Measurements from ENCODE around the gene CTSE.

CTSE gene

GRCh38 chr1:206013026-206013795 lies 10.5 kb downstream of the CTSE start:
- no peaks in the 10 kb centered on the region for H3K36me3 ChIP-seq (ENCODE audit: control insufficient read depth, insufficient read depth, low read length)
- no peaks in the 10 kb centered on the region for H3K9me3 ChIP-seq (ENCODE audit: control insufficient read depth, low read length)
- no peak overlapping the region for H3K27ac ChIP-seq (ENCODE audit: low read depth, low read length, severe bottlenecking)
- no peaks in the 10 kb centered on the region for H3K4me1 ChIP-seq (ENCODE audit: control insufficient read depth, insufficient read depth, low read length, poor library complexity, severe bottlenecking)
- WGBS, 2 experiments (ENCODE audit: insufficient coverage in 2 of 2) = 88 to 90% methylated on average over 4 to 5 of the region's 6 CpGs
- no peak overlapping the region for H3K4me3 ChIP-seq (ENCODE audit: extremely low read depth, insufficient read depth, low read length, poor library complexity, severe bottlenecking)

- Histone ChIP-seq H3K4me3 (ENCODE audit: extremely low read depth, insufficient read depth, low read length, poor library complexity, severe bottlenecking) (no peak overlapping the region), H3K9me3 (ENCODE audit: control insufficient read depth, low read length) (no peaks in the 10 kb centered on the region), H3K27ac (ENCODE audit: low read depth, low read length, severe bottlenecking) (no peak overlapping the region), H3K36me3 (ENCODE audit: control insufficient read depth, insufficient read depth, low read length) (no peaks in the 10 kb centered on the region), H3K4me1 (ENCODE audit: control insufficient read depth, insufficient read depth, low read length, poor library complexity, severe bottlenecking) (no peaks in the 10 kb centered on the region)
- WGBS, 2 experiments (ENCODE audit: insufficient coverage in 2 of 2) = 82 to 85% methylated on average over 11 to 16 of the region's 17 CpGs
These were observed 11.4 kb downstream of the CTSE start for GRCh38 chr1:206012086-206012859.

GRCh38 chr1:206011057-206011456 lies 12.6 kb downstream of the CTSE start:
- whole genome bisulfite sequencing, 2 experiments (ENCODE audit: insufficient coverage in 2 of 2) = 94 to 100% methylated on average over 5 to 7 of the region's 8 CpGs
- Histone ChIP-seq H3K27ac (ENCODE audit: low read depth, low read length, severe bottlenecking) (no peak overlapping the region), H3K36me3 (ENCODE audit: control insufficient read depth, insufficient read depth, low read length) (no peaks in the 10 kb centered on the region), H3K4me1 (ENCODE audit: control insufficient read depth, insufficient read depth, low read length, poor library complexity, severe bottlenecking) (no peaks in the 10 kb centered on the region), H3K4me3 (ENCODE audit: extremely low read depth, insufficient read depth, low read length, poor library complexity, severe bottlenecking) (no peak overlapping the region), H3K9me3 (ENCODE audit: control insufficient read depth, low read length) (no peaks in the 10 kb centered on the region)

- Histone ChIP-seq H3K27ac (ENCODE audit: low read depth, low read length, severe bottlenecking) (no peak overlapping the region), H3K9me3 (ENCODE audit: control insufficient read depth, low read length) (no peaks in the 10 kb centered on the region), H3K4me1 (ENCODE audit: control insufficient read depth, insufficient read depth, low read length, poor library complexity, severe bottlenecking) (no peaks in the 10 kb centered on the region), H3K36me3 (ENCODE audit: control insufficient read depth, insufficient read depth, low read length) (no peaks in the 10 kb centered on the region), H3K4me3 (ENCODE audit: extremely low read depth, insufficient read depth, low read length, poor library complexity, severe bottlenecking) (no peak overlapping the region)
- 73 to 80% methylated on average over 5 of the region's 5 CpGs for WGBS, 2 experiments (ENCODE audit: insufficient coverage in 2 of 2)
These were observed 13.6 kb downstream of the CTSE start for GRCh38 chr1:206010060-206010459.

- Histone ChIP-seq H3K27ac (ENCODE audit: low read depth, low read length, severe bottlenecking) (no peak overlapping the region), H3K36me3 (ENCODE audit: control insufficient read depth, insufficient read depth, low read length) (no peaks in the 10 kb centered on the region), H3K4me3 (ENCODE audit: extremely low read depth, insufficient read depth, low read length, poor library complexity, severe bottlenecking) (no peak overlapping the region), H3K4me1 (ENCODE audit: control insufficient read depth, insufficient read depth, low read length, poor library complexity, severe bottlenecking) (peaks cover 13% of the 10 kb centered on the region), H3K9me3 (ENCODE audit: control insufficient read depth, low read length) (no peaks in the 10 kb centered on the region)
- WGBS, 2 experiments (ENCODE audit: insufficient coverage in 2 of 2) = 80 to 94% methylated on average over 2 of the region's 4 CpGs
These were observed 16.7 kb downstream of the CTSE start for GRCh38 chr1:206006946-206007345.

- H3K27ac ChIP-seq (ENCODE audit: low read depth, low read length, severe bottlenecking) = no peak overlapping the region
- WGBS, 2 experiments (ENCODE audit: insufficient coverage in 2 of 2) = 86 to 89% methylated on average over 7 to 8 of the region's 8 CpGs
- no peaks in the 10 kb centered on the region for H3K9me3 ChIP-seq (ENCODE audit: control insufficient read depth, low read length)
- no peak overlapping the region for H3K4me3 ChIP-seq (ENCODE audit: extremely low read depth, insufficient read depth, low read length, poor library complexity, severe bottlenecking)
- peaks cover 21% of the 10 kb centered on the region for H3K4me1 ChIP-seq (ENCODE audit: control insufficient read depth, insufficient read depth, low read length, poor library complexity, severe bottlenecking)
- H3K36me3 ChIP-seq (ENCODE audit: control insufficient read depth, insufficient read depth, low read length) = no peaks in the 10 kb centered on the region
These were observed 17.9 kb downstream of the CTSE start for GRCh38 chr1:206005778-206006180.

GRCh38 chr1:206005234-206005633 lies 18.5 kb downstream of the CTSE start:
- no peak overlapping the region for H3K4me3 ChIP-seq (ENCODE audit: extremely low read depth, insufficient read depth, low read length, poor library complexity, severe bottlenecking)
- no peak overlapping the region for H3K27ac ChIP-seq (ENCODE audit: low read depth, low read length, severe bottlenecking)
- no peaks in the 10 kb centered on the region for H3K36me3 ChIP-seq (ENCODE audit: control insufficient read depth, insufficient read depth, low read length)
- 90 to 93% methylated on average over 3 to 5 of the region's 7 CpGs for WGBS, 2 experiments (ENCODE audit: insufficient coverage in 2 of 2)
- H3K9me3 ChIP-seq (ENCODE audit: control insufficient read depth, low read length) = peaks cover 5% of the 10 kb centered on the region
- H3K4me1 ChIP-seq (ENCODE audit: control insufficient read depth, insufficient read depth, low read length, poor library complexity, severe bottlenecking) = peaks cover 27% of the 10 kb centered on the region

GRCh38 chr1:206004826-206005225 lies 18.9 kb downstream of the CTSE start:
- H3K36me3 ChIP-seq (ENCODE audit: control insufficient read depth, insufficient read depth, low read length) = no peaks in the 10 kb centered on the region
- no peak overlapping the region for H3K27ac ChIP-seq (ENCODE audit: low read depth, low read length, severe bottlenecking)
- peaks cover 6% of the 10 kb centered on the region for H3K9me3 ChIP-seq (ENCODE audit: control insufficient read depth, low read length)
- no peak overlapping the region for H3K4me3 ChIP-seq (ENCODE audit: extremely low read depth, insufficient read depth, low read length, poor library complexity, severe bottlenecking)
- 90 to 92% methylated on average over 11 to 12 of the region's 12 CpGs for WGBS, 2 experiments (ENCODE audit: insufficient coverage in 2 of 2)
- peaks cover 27% of the 10 kb centered on the region for H3K4me1 ChIP-seq (ENCODE audit: control insufficient read depth, insufficient read depth, low read length, poor library complexity, severe bottlenecking)

- Histone ChIP-seq H3K27ac (ENCODE audit: low read depth, low read length, severe bottlenecking) (no peak overlapping the region), H3K36me3 (ENCODE audit: control insufficient read depth, insufficient read depth, low read length) (no peaks in the 10 kb centered on the region), H3K4me3 (ENCODE audit: extremely low read depth, insufficient read depth, low read length, poor library complexity, severe bottlenecking) (no peak overlapping the region), H3K9me3 (ENCODE audit: control insufficient read depth, low read length) (peaks cover 6% of the 10 kb centered on the region), H3K4me1 (ENCODE audit: control insufficient read depth, insufficient read depth, low read length, poor library complexity, severe bottlenecking) (peaks cover 27% of the 10 kb centered on the region)
- WGBS, 2 experiments (ENCODE audit: insufficient coverage in 2 of 2) = 89 to 96% methylated on average over 7 of the region's 7 CpGs
These were observed 19.6 kb downstream of the CTSE start for GRCh38 chr1:206003854-206004800.
